NCI-H2196 treated with DMSO at 0.1 percent for 48 hours (cell line): ENCODE results near the gene ADAM12.
A peak's percentile ranks its signal among the peaks of the same experiment; 100 is the strongest.
"Not testable (repeated sequence)": the region's sequence is repeated elsewhere in the genome, so short reads cannot be mapped to it uniquely, and the experiment has no call there.

Experiments used
- DNase-seq: peaks from one replicate; lab custom pipeline; 2025; ENCODE audit not compliant: unreplicated experiment; lab: John Stamatoyannopoulos, UW

Gene ADAM12

GRCh38 chr10:126186766-126187165 is 201.5 kb downstream of the ADAM12 start:
- DNase-seq, result no peak

GRCh38 chr10:126185676-126186447 is 202.4 kb downstream of the ADAM12 start:
- no peak for DNase-seq

- DNase-seq, result no peak
Measured at GRCh38 chr10:126181626-126182025, 206.7 kb downstream of the ADAM12 start.

GRCh38 chr10:126179637-126180036 is 208.6 kb downstream of the ADAM12 start:
- DNase-seq, result no peak

- DNase-seq, result no peak
Measured at GRCh38 chr10:126177417-126178030, 210.8 kb downstream of the ADAM12 start.

GRCh38 chr10:126175641-126176262 is 212.5 kb downstream of the ADAM12 start:
- DNase-seq, result no peak

GRCh38 chr10:126172755-126173154 is 215.5 kb downstream of the ADAM12 start:
- not testable (repeated sequence) for DNase-seq

GRCh38 chr10:126171555-126171954 is 216.7 kb downstream of the ADAM12 start:
- DNase-seq, result no peak

- no peak for DNase-seq
Measured at GRCh38 chr10:126170776-126171175, 217.5 kb downstream of the ADAM12 start.

- no peak for DNase-seq
Measured at GRCh38 chr10:126170371-126170770, 217.9 kb downstream of the ADAM12 start.

GRCh38 chr10:126169899-126170298 is 218.4 kb downstream of the ADAM12 start:
- DNase-seq, result no peak

GRCh38 chr10:126166797-126167196 is 221.5 kb downstream of the ADAM12 start:
- DNase-seq, result no peak

- no peak for DNase-seq
Measured at GRCh38 chr10:126165874-126166273, 222.4 kb downstream of the ADAM12 start.

- no peak for DNase-seq
Measured at GRCh38 chr10:126163506-126163905, 224.8 kb downstream of the ADAM12 start.

GRCh38 chr10:126161691-126162090 is 226.6 kb downstream of the ADAM12 start:
- no peak for DNase-seq

- no peak for DNase-seq
Measured at GRCh38 chr10:126160971-126161630, 227.2 kb downstream of the ADAM12 start.

- no peak for DNase-seq
Measured at GRCh38 chr10:126160571-126160970, 227.7 kb downstream of the ADAM12 start.

GRCh38 chr10:126158133-126158892 is 230.0 kb downstream of the ADAM12 start:
- DNase-seq, result no peak

- DNase-seq, result no peak
Measured at GRCh38 chr10:126157189-126157588, 231.1 kb downstream of the ADAM12 start.

- no peak for DNase-seq
Measured at GRCh38 chr10:126156503-126156902, 231.8 kb downstream of the ADAM12 start.

- DNase-seq, result peak; percentile 3
Measured at GRCh38 chr10:126156012-126156411, 232.3 kb downstream of the ADAM12 start.
